GM19452 (cell line): ENCODE data around the gene DLGAP4.
"Not testable (repeated sequence)": the region's sequence is repeated elsewhere in the genome, so short reads cannot be mapped to it uniquely, and the experiment has no call there.

Experiments
- ATAC-seq: cut with Tn5 transposase; IDR thresholded peaks from one replicate; pipeline ENCODE4 v1.9.1; 2021; ENCODE audit not compliant: unreplicated experiment

DLGAP4 gene

DNA sequence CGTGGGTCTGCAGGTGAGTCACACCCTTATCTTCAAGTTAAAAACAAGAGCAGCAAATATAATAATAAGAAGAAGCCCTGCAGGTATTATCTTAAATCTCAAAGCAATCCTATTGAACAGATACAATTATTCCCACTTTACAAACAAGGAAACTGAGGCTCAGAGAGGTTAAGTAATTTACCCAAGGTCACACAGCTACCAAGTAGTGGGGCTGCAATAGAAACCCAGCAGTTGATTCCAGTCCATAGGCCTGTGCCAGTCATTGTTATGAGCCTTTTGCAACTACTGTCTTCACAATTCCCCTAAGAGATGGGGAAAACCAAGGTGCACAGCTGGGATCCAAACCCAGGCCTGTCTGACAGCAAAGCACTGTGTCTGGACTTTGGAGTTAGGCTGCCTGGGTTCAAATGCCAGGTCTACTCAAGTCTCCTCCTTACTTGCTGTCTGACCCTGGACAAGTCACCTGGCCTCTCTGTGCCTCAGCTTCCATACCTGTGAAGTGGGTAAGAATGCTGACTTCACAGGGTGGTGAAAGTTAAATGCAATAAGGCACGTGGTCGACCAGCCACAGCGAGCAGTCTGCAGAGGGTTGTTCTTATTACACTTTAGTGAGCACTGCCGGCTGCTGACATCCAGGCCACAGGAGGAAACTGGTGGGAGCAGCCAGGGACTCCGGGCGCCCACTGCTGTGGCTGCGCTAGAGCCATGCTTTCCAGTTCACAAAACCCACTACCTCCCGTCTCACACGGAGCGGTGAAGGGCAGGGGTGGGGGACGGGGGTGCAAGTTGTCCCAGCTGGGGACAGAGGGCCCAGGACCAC, 241.3 kb downstream of the DLGAP4 start:
- no peak for ATAC-seq

DNA sequence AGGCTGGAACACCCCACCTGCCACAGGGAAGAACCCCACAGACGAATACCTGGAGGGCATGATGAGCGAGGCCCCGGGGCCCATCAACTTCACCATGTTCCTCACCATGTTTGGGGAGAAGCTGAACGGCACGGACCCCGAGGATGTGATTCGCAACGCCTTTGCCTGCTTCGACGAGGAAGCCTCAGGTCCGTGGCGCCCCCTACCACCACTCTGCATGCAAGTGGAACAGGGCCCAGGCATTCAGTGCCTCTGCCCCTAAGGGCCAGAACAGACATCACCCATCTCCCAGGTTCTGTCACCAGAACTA, 241.8 kb downstream of the DLGAP4 start:
- ATAC-seq, result no peak

- ATAC-seq, result no peak
Measured at GRCh38 chr20:36548704-36549627, 242.8 kb downstream of the DLGAP4 start.

DNA sequence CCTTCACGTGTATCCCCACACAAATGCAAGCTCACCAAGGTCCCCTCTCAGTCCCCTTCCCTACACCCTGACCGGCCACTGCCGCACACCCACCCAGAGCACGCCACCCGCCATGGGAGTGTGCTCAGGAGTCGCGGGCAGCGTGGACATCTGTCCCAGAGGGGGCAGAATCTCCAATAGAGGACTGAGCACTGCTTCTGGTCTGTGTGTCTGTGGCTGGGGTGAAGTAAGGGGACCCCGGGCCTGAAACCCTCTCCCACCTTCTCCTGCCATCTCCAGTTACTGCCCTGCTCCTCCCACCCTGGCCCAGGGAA, 243.4 kb downstream of the DLGAP4 start:
- ATAC-seq, result no peak

DNA sequence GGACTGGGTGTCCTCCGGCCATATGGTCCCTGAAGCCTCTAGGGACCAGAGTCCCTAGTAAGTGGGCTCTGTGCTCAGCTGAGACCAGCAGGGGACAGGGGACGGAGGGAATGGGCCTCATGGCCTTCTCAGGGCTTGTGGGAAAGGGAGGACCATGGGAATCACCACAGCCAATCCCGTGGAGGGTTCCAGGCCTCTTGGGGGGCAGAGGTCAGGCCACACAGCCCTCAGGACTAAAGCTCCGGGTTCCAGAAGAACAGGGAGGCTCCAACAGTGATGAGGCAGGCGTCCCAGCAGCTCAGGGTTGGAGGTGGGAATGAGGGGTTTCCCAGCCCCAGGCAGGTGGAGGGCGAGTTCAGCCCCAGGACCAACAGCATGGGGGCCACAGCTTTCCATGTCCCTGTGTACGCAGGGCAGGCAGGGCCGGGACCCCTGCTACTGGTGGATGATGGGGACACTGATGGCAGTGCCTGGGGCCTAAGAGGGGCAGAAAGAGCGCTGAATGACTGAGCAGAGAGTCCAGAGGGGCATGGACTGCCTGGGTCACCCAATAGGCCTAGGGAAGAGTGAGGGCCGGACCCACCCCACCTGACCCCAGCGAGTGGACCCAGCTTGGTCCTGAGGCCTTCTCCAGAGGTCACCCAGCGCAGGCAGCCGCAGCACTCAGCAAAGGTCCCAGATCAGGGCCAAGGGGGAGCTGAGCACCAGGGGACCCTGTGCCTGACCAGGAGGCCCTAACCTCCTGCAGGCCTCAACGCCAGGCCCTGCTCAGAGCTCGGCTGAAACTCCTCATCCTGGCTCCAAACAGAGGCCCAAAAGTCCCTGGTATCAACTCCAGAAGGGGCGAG, 244.0 kb downstream of the DLGAP4 start:
- ATAC-seq, result no peak

- ATAC-seq, result no peak
Measured at GRCh38 chr20:36550790-36551299, 244.7 kb downstream of the DLGAP4 start.

DNA sequence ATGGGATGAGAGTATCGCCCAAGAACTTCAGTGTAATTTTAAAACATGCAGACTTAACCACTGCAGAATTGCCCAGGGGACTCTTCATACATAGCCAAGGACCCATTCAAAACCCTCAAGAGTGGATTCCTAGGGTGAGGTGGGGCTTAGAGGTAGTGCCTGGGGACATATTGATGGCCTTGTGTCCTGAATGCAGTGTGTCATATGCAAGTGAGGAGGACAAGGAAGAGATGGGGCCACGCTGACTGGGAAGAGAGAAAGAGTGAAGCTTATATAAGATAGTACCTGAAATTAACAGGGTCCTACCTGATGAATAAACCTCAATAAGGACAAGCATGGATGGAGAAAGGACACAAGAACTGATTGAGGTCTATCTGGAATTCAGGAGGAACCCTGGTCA, 249.1 kb downstream of the DLGAP4 start:
- no peak for ATAC-seq

DNA sequence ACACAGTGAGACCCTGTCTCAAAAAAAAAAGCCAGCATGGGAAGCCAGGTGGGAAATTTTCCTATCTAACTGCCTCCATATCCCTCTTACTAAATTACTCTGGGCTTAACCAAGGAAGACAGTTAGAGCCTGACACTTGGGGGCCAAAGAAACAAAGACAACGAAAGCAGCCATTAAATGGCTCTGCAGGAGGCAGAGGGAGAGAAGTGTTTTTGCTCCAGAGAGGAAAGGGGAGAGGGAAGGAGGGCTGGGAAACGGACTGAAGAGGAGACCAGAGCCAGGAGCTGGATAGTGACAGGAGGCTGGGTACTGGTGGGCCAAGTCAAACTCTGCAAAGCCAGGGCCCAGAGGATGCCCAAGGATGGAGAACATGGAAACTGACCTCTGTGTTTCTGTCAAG, 256.6 kb downstream of the DLGAP4 start:
- no peak for ATAC-seq

- no peak for ATAC-seq
Measured at GRCh38 chr20:36563374-36563773, 257.2 kb downstream of the DLGAP4 start.

DNA sequence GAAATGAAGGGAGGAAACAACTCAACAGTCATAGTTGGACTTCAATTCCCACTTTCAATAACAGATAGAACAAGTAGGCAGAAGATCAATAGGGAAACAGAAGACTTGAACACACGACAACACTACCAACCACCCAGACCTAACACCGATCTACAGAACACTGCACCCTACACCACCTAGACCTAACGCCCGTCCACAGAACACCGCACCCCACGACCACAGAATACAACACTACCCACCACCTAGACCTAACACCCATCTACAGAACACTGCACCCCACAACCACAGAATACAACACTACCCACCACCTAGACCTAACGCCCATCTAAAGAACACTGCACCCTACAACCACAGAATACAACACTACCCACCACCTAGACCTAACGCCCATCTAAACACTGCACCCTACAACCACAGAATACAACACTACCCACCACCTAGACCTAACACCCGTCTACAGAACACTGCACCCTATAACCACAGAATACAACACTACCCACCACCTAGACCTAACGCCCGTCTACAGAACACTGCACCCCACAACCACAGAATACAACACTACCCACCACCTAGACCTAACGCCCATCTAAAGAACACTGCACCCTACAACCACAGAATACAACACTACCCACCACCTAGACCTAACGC, 258.1 kb downstream of the DLGAP4 start:
- ATAC-seq, result not testable (repeated sequence)

DNA sequence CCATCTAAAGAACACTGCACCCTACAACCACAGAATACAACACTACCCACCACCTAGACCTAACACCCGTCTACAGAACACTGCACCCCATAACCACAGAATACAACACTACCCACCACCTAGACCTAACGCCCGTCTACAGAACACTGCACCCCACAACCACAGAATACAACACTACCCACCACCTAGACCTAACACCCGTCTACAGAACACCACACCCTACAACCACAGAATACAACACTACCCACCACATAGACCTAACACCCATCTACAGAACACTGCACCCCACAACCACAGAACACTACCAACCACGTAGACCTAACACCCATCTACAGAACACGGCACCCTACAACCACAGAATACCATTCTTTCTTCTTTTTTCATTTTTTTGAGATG, 258.6 kb downstream of the DLGAP4 start:
- ATAC-seq, result not testable (repeated sequence)

DNA sequence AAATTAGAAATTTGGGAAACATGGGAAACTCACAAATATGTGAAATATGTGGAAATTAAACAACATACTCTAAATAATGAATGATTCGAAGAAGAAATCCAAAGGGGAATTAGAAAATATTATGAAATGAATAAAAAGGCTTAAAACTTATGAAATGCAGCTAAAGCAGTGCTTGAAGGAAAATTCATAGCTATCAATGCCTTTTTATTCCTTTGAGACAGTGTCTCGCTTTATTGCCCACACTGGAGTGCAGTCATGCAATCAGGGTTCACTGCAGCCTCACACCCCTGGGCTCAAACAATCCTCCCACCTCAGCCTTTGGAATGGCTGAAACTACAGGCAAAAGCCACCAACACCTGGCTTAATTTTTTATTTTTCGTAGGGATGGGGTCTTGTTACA, 259.4 kb downstream of the DLGAP4 start:
- ATAC-seq, result no peak

DNA sequence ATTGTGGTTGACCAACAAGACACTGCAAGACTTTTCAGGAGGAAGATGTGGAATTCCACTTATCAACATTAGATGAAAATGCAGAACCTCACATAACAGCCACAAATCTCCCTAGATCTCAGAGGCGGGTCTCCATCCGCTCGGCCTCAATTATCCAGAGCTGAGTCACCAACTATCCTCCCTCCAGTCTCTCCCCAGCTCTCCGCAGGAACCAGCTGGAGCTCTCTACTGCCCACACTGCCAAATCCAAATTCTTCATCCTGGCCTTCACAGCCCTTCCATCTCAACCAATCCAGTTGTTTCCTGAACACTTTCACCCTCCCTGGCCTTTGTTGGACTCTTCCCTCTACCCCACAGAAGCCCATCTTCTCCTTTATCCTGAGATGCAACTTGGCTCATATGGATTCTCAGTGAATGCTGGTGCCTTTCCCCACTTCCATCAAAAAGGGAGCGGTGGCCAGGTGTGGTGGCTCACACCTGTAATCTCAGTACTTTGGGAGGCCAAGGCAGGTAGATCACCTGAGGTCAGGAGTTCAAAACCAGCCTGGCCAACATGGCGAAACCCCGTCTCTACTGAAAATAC, 263.8 kb downstream of the DLGAP4 start:
- ATAC-seq, result no peak

DNA sequence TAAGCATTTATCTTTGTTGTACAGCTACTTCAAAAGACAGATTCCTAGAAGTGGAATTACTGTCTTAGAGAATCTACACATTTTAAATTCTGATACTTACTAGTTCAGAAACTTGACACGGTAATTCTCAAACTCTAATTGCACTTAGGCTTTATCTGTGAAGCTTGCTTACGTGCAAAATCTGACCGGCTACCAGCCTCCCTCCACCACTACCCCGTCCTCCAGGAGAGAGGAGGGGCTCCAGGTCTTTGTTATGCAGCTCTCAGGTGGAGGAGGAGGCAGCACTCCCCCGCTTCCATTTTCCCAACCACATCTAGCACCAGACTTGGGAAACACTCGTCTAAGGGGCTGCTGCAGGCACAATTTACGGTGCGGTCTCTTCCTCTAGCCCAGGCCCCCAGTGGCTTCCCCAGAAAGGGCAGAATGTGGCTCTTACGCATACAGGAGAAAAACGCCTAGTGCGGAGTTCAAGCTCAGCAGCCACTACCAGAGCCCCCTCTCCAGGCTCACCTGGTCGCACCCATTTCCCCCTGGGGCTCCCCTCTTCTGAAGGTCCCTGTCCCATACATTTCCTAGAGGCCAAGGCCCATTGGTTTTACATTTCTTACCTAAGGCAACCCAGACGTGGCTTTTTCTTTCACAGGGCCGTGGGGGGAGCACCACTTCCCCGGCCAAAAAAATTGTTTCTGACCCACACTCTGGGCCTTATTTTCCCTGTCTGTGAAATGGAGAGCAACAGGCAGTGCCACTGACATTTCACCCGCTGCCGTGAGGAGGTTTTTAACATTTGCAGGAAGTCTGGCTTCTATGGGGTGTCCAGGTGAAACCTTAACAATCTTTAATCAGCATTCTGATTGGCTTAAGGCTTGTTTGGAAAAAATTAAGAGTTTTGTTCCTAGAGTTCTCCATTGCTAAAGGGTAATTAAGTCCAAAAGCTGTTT, 265.7 kb downstream of the DLGAP4 start:
- ATAC-seq, result no peak

DNA sequence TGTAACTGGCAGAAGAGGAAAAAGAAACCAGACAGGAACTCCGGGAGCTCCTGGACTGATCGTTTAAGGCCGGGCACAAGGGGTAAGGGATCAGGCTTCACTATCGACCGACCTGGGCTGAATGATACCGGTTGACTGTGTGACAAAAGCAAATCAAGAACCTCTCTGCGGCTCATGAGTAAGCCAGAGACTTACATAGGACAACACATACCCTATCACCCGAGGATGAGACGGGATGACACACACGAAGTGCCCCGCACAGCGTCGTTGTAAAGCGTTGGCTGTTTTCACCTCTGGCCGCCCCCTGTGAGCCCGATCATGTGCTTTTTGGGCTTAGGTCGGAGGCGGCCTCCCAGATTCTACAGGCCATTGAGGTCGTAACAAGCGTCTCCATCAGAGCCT, 266.6 kb downstream of the DLGAP4 start:
- ATAC-seq, result no peak

GRCh38 chr20:36573103-36573797, 267.1 kb downstream of the DLGAP4 start, which contains the start of gene TGIF2:
Gene TGIF2 (plus strand): TSS chr20:36573597. CDS start chr20:36578775, 5,178 bp downstream.
- ATAC-seq, result peak; percentile 59

GRCh38 chr20:36573798-36574365, 267.7 kb downstream of the DLGAP4 start:
- ATAC-seq, result no peak
